T-helper 9 cell (primary cell): Measurements from ENCODE around the gene ARAP1.

Source experiments
- DNase-seq: peaks from one replicate; pipeline ENCODE4 v3.0.0-alpha.2; 2020

Gene ARAP1

GRCh38 chr11:72652873-72653630, 99.2 kb downstream of the ARAP1 start:
- no peak for DNase-seq

GRCh38 chr11:72652133-72652532, 100.1 kb downstream of the ARAP1 start:
- DNase-seq, result no peak

- DNase-seq, result no peak
Measured at GRCh38 chr11:72649215-72649976, 102.8 kb downstream of the ARAP1 start.

- no peak for DNase-seq
Measured at GRCh38 chr11:72648384-72649136, 103.6 kb downstream of the ARAP1 start.

- DNase-seq, result no peak
Measured at GRCh38 chr11:72647882-72648281, 104.3 kb downstream of the ARAP1 start.

GRCh38 chr11:72646472-72646871, 105.7 kb downstream of the ARAP1 start:
- DNase-seq, result no peak

GRCh38 chr11:72646024-72646423, 106.2 kb downstream of the ARAP1 start:
- DNase-seq, result no peak

GRCh38 chr11:72643547-72643946, 108.7 kb downstream of the ARAP1 start:
- DNase-seq, result no peak

- DNase-seq, result peak; percentile 52
Measured at GRCh38 chr11:72642884-72643522, 109.2 kb downstream of the ARAP1 start.

GRCh38 chr11:72642043-72642883, 109.9 kb downstream of the ARAP1 start:
- no peak for DNase-seq

GRCh38 chr11:72641522-72642042, 110.6 kb downstream of the ARAP1 start:
- DNase-seq, result no peak

GRCh38 chr11:72639502-72640375, 112.5 kb downstream of the ARAP1 start:
- no peak for DNase-seq

GRCh38 chr11:72637926-72638325, 114.3 kb downstream of the ARAP1 start:
- no peak for DNase-seq

- DNase-seq, result no peak
Measured at GRCh38 chr11:72637198-72637597, 115.0 kb downstream of the ARAP1 start.

- no peak for DNase-seq
Measured at GRCh38 chr11:72636376-72636775, 115.8 kb downstream of the ARAP1 start.

GRCh38 chr11:72635933-72636332, 116.3 kb downstream of the ARAP1 start:
- no peak for DNase-seq

GRCh38 chr11:72635309-72635915, 116.8 kb downstream of the ARAP1 start:
- DNase-seq, result no peak
